Pancreas (tissue), 10 donors: ENCODE results near the gene SBNO2. TPM values are rescaled to one million over a fixed set of nuclear protein-coding genes. Genes with fewer than 3 reads are reported as not detected.
A peak's percentile ranks its signal among the peaks of the same experiment; 100 is the strongest.

ENCODE experiments used
- ATAC-seq, 4 donors: fragments of 200-7000 bp; cut with Tn5 transposase; one replicate each; pipeline versions ENCODE4 v1.8.0 to v1.9.1; 2020; ENCODE audit warnings: mild to moderate bottlenecking in 4 of 4, moderate library complexity in 4 of 4
- DNase-seq, 6 donors: peaks; one replicate each; pipeline ENCODE4 v3.0.0-alpha.2; 2020
- FAIRE-seq: peaks from 2 replicates; lab custom pipeline; 2012; peaks lifted over from hg19 to GRCh38; lab: Jason Lieb, UNC
- H3K27ac ChIP-seq, 4 donors: fragments of 200-600 bp; sonication (generic); 1 replicate in 3 of 4; 2 replicates in 1 of 4; pipeline versions ENCODE4 v1.5.0 to v1.8.0; 2020
- H3K27me3 ChIP-seq, 4 donors: fragments of 200-600 bp; one replicate each; pipeline ENCODE4 v1.8.0; 2021
- H3K36me3 ChIP-seq, 3 donors: fragments of 200-600 bp; sonication (generic) in 1 of 3; one replicate each; pipeline versions ENCODE4 v1.5.0 to v1.8.0; 2020 to 2021
- H3K4me1 ChIP-seq, 3 donors: fragments of 200-600 bp; one replicate each; pipeline ENCODE4 v1.8.0; 2021
- H3K4me3 ChIP-seq, 4 donors: fragments of 200-600 bp; sonication (generic) in 2 of 4; one replicate each; pipeline versions ENCODE4 v1.5.0 to v1.8.0; 2020 to 2021
- H3K9me3 ChIP-seq, 4 donors: fragments of 200-600 bp; one replicate each; pipeline ENCODE4 v1.8.0; 2021
- WGBS, 2 donors: extraction: QIAGEN DNeasy Blood & Tissue Kit; methylation state at CpG; one replicate each; pipeline ENCODE4 v1.1.7; 2013; 5-methylcytosine and 5-hydroxymethylcytosine counted together
- intact Hi-C, 3 donors: fragments of 100-400 bp; cut with DNase I; formaldehyde crosslinking; loops; one replicate each; pipeline versions ENCODE4 v1.11.1 to v1.14.2; 2022
- polyA plus RNA-seq, 2 donors: library from polyadenylated mRNA; stranded (reverse); fragments of 200-250 nt; gene quantifications; one replicate each; pipeline ENCODE4 v1.2.3, GENCODE V29; 2013
- total RNA-seq, 6 donors: library from RNA; stranded (reverse); fragmentation: NEBNext Ultra II Directional in 4 of 6; extraction: Animal tissue kit (Norgen Biotek cat#: 25700) in 4 of 6; gene quantifications; one replicate each; pipeline versions ENCODE4 v1.2.1 to v1.2.4, GENCODE V29; 2021 to 2023
- TF ChIP-seq, protein P1 (sequence below), 4 donors: fragments of 200-600 bp; sonication (generic) in 3 of 4; IDR thresholded peaks; one replicate each; pipeline versions ENCODE4 v1.5.0 to v1.8.0; 2021; ENCODE audit warnings: antibody characterized with exemption in 4 of 4
- donor health status: healthy with polysubstance abuse.
- donor health status: DM: no; HTN: no; CAD: no; lungs with moderate emphysema.
- donor health status: DM: no; HTN: no; CAD: no.
- donor health status: control.
- donor health status: control.
- donor health status: Bipolar disorder and iron deficiency.
- donor health status: DM: yes; HTN: yes; CAD: no.
- donor health status: DM: no; HTN: no; CAD: no.
- donor health status: DM: no; HTN: no; CAD: no.
- donor health status: DM: yes; HTN: yes; CAD: no.

SBNO2 gene
- total and polyA plus RNA-seq, 8 donors: 16.8 to 53.9 (median 27.4) TPM

DNA sequence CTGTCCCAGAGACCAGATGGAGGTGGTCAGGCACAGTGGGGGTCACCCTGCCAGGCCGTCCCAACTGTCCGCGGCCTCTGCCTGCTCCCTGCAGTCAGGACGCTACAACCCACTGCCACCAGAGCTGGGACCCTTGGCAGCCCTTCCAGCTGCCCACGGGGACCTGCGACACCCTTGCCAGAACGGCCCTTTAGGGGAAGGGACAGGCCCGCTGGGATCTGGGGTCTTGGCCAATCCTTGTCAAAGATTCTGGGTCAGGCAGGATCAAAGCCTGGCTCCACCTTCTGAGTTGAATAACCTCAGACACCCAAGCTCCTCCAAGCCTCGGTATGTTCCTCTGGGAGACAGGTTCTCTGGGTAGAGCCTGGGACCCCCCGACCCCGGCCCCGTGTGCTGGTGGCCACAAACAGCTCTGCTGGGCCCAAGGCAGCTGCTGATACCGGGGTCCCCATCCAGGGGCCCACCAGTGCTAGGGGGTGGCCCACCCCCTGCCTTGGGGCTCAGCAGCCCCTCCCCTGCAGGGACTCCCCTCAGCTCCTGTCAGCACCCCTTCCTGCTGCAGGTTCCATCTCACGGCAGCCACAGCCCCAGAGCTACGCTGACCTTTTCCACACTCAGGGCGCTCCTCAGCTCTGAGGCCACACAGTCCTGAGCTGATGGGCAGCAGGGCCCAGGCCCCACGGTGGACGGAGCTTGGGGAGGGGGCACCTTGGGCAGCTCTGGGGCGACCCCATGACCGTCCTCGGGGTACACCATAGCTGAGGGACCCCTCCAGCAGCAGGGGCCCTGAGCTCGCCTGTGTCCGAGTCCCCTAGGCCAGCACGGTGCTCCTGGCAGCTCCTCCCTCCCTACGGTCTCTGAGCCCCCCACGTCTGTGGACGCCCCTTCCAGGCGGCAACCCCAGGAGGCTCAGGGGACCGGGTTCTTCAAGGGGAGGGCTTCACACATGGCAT is 18.4 kb downstream of the SBNO2 start:
- peak overlapping the region in 1 of 4 donors; percentile 30 for H3K4me3 ChIP-seq
- TF ChIP-seq, protein P1, sequence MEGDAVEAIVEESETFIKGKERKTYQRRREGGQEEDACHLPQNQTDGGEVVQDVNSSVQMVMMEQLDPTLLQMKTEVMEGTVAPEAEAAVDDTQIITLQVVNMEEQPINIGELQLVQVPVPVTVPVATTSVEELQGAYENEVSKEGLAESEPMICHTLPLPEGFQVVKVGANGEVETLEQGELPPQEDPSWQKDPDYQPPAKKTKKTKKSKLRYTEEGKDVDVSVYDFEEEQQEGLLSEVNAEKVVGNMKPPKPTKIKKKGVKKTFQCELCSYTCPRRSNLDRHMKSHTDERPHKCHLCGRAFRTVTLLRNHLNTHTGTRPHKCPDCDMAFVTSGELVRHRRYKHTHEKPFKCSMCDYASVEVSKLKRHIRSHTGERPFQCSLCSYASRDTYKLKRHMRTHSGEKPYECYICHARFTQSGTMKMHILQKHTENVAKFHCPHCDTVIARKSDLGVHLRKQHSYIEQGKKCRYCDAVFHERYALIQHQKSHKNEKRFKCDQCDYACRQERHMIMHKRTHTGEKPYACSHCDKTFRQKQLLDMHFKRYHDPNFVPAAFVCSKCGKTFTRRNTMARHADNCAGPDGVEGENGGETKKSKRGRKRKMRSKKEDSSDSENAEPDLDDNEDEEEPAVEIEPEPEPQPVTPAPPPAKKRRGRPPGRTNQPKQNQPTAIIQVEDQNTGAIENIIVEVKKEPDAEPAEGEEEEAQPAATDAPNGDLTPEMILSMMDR (IDR thresholded peaks at IDR 0.05): no peak
- WGBS, 2 donors: 81 to 87% methylated on average over 28 to 29 of the region's 29 CpGs
- H3K27me3 ChIP-seq: no peaks in the 10 kb centered on the region
- peak in 1 of 6 donors; percentile 28 for DNase-seq
- no peak for FAIRE-seq
- H3K36me3 ChIP-seq: peaks cover 0 to 7% (median 0%) of the 10 kb centered on the region in 3 donors
- H3K9me3 ChIP-seq: no peaks in the 10 kb centered on the region
- H3K27ac ChIP-seq: peak overlapping the region in 3 of 4 donors; percentile 31 to 82 (median 65)
- peak in 3 of 4 donors; percentile 10 to 36 (median 17) for ATAC-seq
- peaks cover 0 to 8% (median 0%) of the 10 kb centered on the region in 3 donors for H3K4me1 ChIP-seq
- intact Hi-C loops: no loop called here

DNA sequence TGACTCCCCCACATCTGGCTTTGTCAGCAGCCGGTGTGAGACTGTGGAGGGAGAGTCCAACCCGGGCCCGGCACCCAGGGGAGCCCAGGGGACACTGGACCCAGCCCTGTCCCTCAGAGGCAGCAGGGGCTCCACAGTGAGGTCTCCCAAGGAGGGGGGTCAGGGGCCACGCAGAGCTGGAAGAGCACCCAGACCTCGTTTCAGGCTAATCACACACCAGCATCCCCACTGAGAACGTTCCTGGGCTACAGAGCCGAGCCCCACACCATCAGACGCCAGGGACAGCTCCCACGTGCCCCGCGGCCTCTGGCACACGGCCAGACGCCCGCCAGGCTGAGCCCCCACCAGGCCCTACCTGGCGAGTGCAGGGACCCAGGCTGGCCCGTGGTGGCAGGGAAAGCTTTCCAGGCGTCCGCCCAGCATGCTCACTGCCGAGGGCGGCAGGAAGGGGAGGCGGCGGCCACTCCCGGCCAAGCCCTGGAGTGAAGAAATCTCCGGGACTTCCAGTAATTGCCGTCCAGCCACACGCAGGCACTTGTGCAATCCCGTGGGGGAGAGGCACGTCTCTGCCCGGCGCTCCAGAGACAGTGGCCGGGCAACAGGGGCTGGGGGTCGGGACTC is 19.2 kb downstream of the SBNO2 start:
- intact Hi-C loops: no loop called here
- DNase-seq (peak in 5 of 6 donors; percentile 54 to 82 (median 65)), FAIRE-seq (no peak), ATAC-seq (peak; percentile 57 to 81 (median 76))
- H3K27ac ChIP-seq: peak overlapping the region in 3 of 4 donors; percentile 31 to 82 (median 65)
- H3K27me3 ChIP-seq: no peaks in the 10 kb centered on the region
- H3K4me1 ChIP-seq: peaks cover 0 to 8% (median 0%) of the 10 kb centered on the region in 3 donors
- H3K4me3 ChIP-seq: peak overlapping the region in 1 of 4 donors; percentile 30
- TF ChIP-seq, protein P1 (IDR thresholded peaks at IDR 0.05): no peak
- peaks cover 0 to 7% (median 0%) of the 10 kb centered on the region in 3 donors for H3K36me3 ChIP-seq
- no peaks in the 10 kb centered on the region for H3K9me3 ChIP-seq
- 49 to 57% methylated on average over 30 to 32 of the region's 32 CpGs for WGBS, 2 donors

DNA sequence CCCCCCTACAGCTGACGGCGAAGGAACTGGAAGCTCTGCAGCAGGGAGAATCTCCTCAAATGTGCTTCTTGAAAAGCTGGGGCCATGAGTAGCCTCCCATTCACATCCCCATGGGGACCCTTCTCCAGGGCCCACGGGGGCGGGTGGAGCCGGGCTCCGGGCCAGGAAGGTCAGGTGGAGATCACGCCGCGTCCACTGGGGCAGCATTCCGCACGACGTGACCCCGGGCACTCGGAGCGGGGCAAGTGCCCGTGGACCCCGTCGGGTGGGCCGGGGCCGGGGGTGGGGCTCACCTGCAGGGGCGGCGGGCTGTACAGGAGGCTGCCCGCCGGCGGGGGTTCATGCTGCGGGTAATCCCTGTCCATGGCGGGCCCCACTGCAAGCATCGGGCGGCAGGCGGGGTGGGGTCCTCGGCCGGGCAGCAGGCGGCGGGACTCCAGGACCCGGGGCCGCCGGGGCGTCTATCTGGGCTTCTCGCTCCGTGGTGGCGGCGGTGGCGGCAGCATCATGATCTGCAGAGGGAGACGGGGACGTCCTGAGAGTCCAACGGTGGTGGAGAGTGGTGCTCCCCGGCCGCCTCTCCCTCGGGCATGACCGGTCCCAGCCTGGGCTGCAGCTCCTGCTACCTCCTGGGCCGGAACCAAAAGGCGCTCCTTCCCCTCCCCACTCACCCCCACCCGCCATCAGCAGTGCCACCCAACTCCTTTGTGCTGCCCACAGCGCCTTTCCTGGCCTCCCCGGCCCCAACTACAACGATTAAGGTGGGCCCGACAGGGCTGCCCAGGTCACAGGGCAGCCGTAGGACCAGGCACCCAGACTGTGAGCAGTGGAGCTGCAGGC is 20.0 kb downstream of the SBNO2 start:
- WGBS, 2 donors: 94% methylated on average over 49 to 58 of the region's 58 CpGs
- peak overlapping the region in 2 of 4 donors; percentile 65 to 82 for H3K27ac ChIP-seq
- DNase-seq (peak in 2 of 6 donors; percentile 35 to 67), FAIRE-seq (no peak), ATAC-seq (peak in 1 of 4 donors; percentile 1)
- intact Hi-C loops: no loop called here
- H3K36me3 ChIP-seq: peaks cover 0 to 12% (median 0%) of the 10 kb centered on the region in 3 donors
- H3K9me3 ChIP-seq: no peaks in the 10 kb centered on the region
- H3K4me1 ChIP-seq: peaks cover 0 to 8% (median 0%) of the 10 kb centered on the region in 3 donors
- peak overlapping the region in 1 of 4 donors; percentile 30 for H3K4me3 ChIP-seq
- TF ChIP-seq, protein P1 (IDR thresholded peaks at IDR 0.05): no peak
- no peaks in the 10 kb centered on the region for H3K27me3 ChIP-seq

DNA sequence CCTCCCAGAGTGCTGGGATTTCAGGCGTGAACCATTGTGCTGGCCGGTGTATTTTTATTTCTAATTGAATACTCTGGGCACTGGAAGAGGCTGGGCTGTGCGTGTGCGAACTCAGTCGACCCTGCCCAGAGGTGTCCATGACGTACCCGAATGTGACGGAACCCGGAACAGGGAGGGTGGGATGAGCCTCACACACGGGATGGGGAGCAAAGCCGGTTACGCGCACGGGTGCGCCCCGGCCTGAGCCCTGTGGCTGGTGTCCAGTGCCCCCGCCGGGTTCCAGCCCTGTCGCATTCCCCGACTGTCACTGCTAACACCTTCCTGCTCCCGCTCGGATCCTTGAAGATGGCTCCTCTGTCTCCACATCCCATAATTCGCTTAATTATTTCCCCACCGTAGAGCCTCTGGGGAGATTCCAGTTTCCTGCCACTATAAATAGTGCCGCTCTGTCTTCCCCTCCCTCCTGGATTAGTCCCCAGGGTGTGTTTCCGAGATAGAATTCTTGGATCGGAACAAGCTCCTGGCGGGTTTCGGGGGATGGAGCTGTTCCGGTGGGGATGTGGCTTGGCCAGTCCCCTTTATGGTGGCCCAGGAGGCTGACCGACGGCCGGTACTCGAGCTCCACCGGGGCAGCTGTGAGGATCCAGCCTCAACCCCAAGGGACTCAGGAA is 22.0 kb downstream of the SBNO2 start:
- Histone ChIP-seq H3K9me3 (no peaks in the 10 kb centered on the region), H3K27ac (peak overlapping the region in 1 of 4 donors; percentile 12), H3K4me1 (peaks cover 0 to 8% (median 0%) of the 10 kb centered on the region in 3 donors), H3K4me3 (no peak overlapping the region), H3K27me3 (no peaks in the 10 kb centered on the region), H3K36me3 (peaks cover 0 to 20% (median 0%) of the 10 kb centered on the region in 3 donors)
- no peak for ATAC-seq
- intact Hi-C loops: no loop called here
- 91 to 92% methylated on average over 35 of the region's 35 CpGs for WGBS, 2 donors
- FAIRE-seq: no peak
- TF ChIP-seq, protein P1 (IDR thresholded peaks at IDR 0.05): no peak
- DNase-seq: no peak
